Measurements from ENCODE around the gene PTCRA.
"Not testable (repeated sequence)": the region's sequence is repeated elsewhere in the genome, so short reads cannot be mapped to it uniquely, and the experiment has no call there.

PTCRA gene

GRCh38 chr6:42890311-42891198, 25.3 kb upstream of the PTCRA start:
- peak; percentile 86 for ATAC-seq (ENCODE audit: low read depth)
- peak; percentile 98 for DNase-seq (ENCODE audit: low spot score)
- Histone ChIP-seq H3K27ac (ENCODE audit: poor library complexity, severe bottlenecking) (peak overlapping the region; percentile 98), H3K36me3 (ENCODE audit: low read depth) (peaks cover 24% of the 10 kb centered on the region), H3K4me3 (ENCODE audit: severe bottlenecking) (peak overlapping the region; percentile 75), H3K4me1 (ENCODE audit: insufficient read depth, poor library complexity, severe bottlenecking) (peaks cover 13% of the 10 kb centered on the region), H3K9me3 (ENCODE audit: severe bottlenecking) (no peaks in the 10 kb centered on the region), H3K27me3 (ENCODE audit: insufficient read depth, poor library complexity, severe bottlenecking) (no peaks in the 10 kb centered on the region)
- TF ChIP-seq, protein P1, sequence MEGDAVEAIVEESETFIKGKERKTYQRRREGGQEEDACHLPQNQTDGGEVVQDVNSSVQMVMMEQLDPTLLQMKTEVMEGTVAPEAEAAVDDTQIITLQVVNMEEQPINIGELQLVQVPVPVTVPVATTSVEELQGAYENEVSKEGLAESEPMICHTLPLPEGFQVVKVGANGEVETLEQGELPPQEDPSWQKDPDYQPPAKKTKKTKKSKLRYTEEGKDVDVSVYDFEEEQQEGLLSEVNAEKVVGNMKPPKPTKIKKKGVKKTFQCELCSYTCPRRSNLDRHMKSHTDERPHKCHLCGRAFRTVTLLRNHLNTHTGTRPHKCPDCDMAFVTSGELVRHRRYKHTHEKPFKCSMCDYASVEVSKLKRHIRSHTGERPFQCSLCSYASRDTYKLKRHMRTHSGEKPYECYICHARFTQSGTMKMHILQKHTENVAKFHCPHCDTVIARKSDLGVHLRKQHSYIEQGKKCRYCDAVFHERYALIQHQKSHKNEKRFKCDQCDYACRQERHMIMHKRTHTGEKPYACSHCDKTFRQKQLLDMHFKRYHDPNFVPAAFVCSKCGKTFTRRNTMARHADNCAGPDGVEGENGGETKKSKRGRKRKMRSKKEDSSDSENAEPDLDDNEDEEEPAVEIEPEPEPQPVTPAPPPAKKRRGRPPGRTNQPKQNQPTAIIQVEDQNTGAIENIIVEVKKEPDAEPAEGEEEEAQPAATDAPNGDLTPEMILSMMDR (IDR thresholded peaks at IDR 0.05; ENCODE audit: poor library complexity, severe bottlenecking) = no peak

DNA sequence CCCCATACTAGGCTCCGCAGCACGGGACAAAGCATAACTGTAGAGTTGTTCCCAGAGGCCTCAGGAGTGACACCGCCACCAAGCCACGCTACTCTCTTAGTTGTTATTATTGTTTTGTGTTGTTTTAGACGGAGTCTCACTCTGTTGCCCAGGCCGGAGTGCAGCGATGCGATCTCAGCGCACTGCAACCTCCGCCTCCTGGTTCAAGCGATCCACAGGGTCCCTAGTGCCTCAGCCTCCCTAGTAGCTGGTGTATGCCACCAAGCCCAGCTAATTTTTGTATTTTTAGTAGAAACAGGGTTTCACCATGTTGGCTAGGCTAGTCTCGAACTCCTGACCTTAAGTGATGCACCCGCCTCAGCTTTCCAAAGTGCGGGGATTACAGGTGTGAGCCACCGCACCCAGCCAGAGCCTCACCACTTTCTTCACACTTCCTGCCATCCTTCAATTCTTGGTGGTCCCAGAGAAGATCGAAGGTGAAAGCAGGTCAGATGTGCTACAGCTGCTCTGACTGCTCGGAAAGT, 24.6 kb upstream of the PTCRA start:
- Histone ChIP-seq H3K27ac (ENCODE audit: poor library complexity, severe bottlenecking) (peak overlapping the region; percentile 98), H3K4me3 (ENCODE audit: severe bottlenecking) (peak overlapping the region; percentile 75), H3K27me3 (ENCODE audit: insufficient read depth, poor library complexity, severe bottlenecking) (no peaks in the 10 kb centered on the region), H3K9me3 (ENCODE audit: severe bottlenecking) (no peaks in the 10 kb centered on the region), H3K4me1 (ENCODE audit: insufficient read depth, poor library complexity, severe bottlenecking) (peaks cover 13% of the 10 kb centered on the region), H3K36me3 (ENCODE audit: low read depth) (peaks cover 17% of the 10 kb centered on the region)
- DNase-seq (ENCODE audit: low spot score) (no peak), ATAC-seq (ENCODE audit: low read depth) (no peak)
- TF ChIP-seq, protein P1 (IDR thresholded peaks at IDR 0.05; ENCODE audit: poor library complexity, severe bottlenecking) = no peak

DNA sequence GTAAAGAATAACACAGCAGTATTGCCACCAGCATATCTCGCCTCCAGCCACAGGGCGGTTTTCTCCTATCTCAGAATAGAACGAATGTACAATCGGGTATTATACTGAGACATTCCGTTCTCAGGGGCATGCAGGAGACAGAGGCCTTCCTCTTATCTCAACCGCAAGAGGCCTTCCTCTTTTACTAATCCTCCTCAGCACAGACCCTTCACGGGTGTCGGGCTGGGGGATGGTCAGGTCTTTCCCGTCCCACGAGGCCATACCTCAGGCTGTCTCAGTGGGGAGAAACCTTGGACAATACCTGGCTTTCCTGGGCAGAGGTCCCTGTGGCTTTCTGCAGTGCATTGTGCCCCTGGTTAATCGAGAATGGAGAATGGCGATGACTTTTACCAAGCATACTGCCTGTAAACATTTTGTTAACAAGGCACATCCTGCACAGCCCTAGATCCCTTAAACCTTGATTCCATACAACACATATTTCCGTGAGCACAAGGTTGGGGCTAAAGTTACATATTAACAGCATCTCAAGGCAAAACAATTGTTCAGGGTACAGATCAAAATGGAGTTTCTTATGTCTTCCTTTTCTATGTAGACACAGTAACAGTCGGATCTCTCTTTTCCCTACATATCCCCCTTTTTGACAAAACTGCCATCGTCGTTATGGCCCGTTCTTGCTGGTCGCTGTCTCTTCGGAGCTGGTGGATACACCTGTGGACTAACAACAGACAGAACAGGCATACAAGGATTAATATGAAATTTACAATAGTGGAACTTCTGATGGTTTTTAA, 21.6 kb upstream of the PTCRA start:
- not testable (repeated sequence) for H3K9me3 ChIP-seq (ENCODE audit: severe bottlenecking); ATAC-seq (ENCODE audit: low read depth); H3K27ac ChIP-seq (ENCODE audit: poor library complexity, severe bottlenecking); H3K4me3 ChIP-seq (ENCODE audit: severe bottlenecking); H3K36me3 ChIP-seq (ENCODE audit: low read depth); H3K27me3 ChIP-seq (ENCODE audit: insufficient read depth, poor library complexity, severe bottlenecking); DNase-seq (ENCODE audit: low spot score)
- H3K4me1 ChIP-seq (ENCODE audit: insufficient read depth, poor library complexity, severe bottlenecking) = peaks cover 10% of the 10 kb centered on the region

GRCh38 chr6:42896178-42896719, 19.6 kb upstream of the PTCRA start:
- DNase-seq (ENCODE audit: low spot score) (no peak), ATAC-seq (ENCODE audit: low read depth) (no peak)
- H3K4me3 ChIP-seq (ENCODE audit: severe bottlenecking) = no peak overlapping the region
- peaks cover under 1% of the 10 kb centered on the region for H3K4me1 ChIP-seq (ENCODE audit: insufficient read depth, poor library complexity, severe bottlenecking)
- no peak overlapping the region for H3K27ac ChIP-seq (ENCODE audit: poor library complexity, severe bottlenecking)
- H3K27me3 ChIP-seq (ENCODE audit: insufficient read depth, poor library complexity, severe bottlenecking) = no peaks in the 10 kb centered on the region
- H3K36me3 ChIP-seq (ENCODE audit: low read depth) = no peaks in the 10 kb centered on the region
- TF ChIP-seq, protein P1 (IDR thresholded peaks at IDR 0.05; ENCODE audit: poor library complexity, severe bottlenecking) = no peak
- H3K9me3 ChIP-seq (ENCODE audit: severe bottlenecking) = no peaks in the 10 kb centered on the region

DNA sequence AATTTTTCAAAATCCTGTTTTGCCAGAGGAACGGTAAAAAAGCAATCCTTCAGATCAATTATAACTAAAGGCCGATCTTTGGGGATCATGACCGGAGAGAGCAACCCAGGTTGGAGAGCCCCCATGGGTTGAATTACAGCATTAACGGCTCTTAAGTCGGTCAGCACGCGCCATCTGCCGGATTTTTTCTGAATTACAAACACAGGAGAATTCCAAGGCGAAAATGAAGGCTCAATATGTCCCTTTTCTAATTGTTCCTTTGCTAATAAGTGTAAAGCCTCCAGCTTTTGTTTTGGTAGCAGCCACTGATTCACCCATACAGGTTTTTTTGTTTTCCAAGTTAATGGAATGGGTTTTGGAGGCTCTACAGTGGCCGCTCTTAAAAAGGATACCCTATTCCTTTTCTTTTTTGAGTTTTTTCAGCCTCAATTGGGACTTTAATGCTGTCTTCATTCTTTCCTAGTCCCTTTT, 16.9 kb upstream of the PTCRA start:
- Histone ChIP-seq H3K4me1 (ENCODE audit: insufficient read depth, poor library complexity, severe bottlenecking) (no peaks in the 10 kb centered on the region), H3K27ac (ENCODE audit: poor library complexity, severe bottlenecking) (no peak overlapping the region), H3K27me3 (ENCODE audit: insufficient read depth, poor library complexity, severe bottlenecking) (no peaks in the 10 kb centered on the region), H3K4me3 (ENCODE audit: severe bottlenecking) (no peak overlapping the region), H3K9me3 (ENCODE audit: severe bottlenecking) (no peaks in the 10 kb centered on the region), H3K36me3 (ENCODE audit: low read depth) (no peaks in the 10 kb centered on the region)
- no peak for DNase-seq (ENCODE audit: low spot score)
- TF ChIP-seq, protein P1 (IDR thresholded peaks at IDR 0.05; ENCODE audit: poor library complexity, severe bottlenecking) = peak; percentile 88
- no peak for ATAC-seq (ENCODE audit: low read depth)
